ENCODE measurements around the gene ZCCHC24. TPM values are rescaled to one million over a fixed set of nuclear protein-coding genes. Genes with fewer than 3 reads are reported as not detected.

The ZCCHC24 gene
- total and polyA plus RNA-seq, 2 of the 8 experiments (the other 6 are each of a cell fraction or from before 2014, with no cell fraction given) = 3.9 to 6.9 TPM

DNA sequence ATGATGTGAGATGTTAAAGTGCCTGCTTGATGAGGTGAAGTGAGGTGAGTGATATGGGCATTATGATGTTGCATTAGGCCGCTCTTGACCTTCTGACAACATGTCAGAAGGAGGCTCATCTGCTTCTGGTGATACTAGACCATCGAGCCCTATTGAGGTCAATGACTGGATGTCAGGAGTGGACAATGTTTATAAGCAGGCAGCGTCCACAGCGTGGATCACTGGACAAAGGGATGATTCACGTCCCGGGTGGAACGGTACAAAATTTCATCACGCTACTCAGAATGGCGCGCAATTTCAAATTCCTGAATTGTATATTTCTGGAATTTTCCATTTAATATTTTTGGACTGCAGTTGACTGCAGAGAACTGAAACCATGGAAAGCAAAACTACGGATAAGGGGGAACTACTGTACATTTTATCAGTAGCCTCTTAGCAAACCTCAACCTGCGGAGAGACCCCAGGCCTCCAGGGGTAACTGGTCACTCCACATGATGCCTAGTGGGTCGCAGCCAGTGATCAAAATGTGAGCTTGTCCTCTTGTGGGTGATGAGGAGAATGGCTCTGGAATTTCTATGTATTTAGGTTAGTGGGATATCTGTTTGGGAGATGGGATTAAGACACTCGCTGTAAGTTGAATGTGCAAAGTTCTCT lies 5.7 kb upstream of the ZCCHC24 start:
- Histone ChIP-seq H3K4me2 (ENCODE audit: insufficient read depth in 1 of 2, low read depth in 2 of 2, low read length in 2 of 2) (no peak overlapping the region), H2AK5ac (ENCODE audit: low read depth, low read length) (no peak overlapping the region), H3K18ac (ENCODE audit: extremely low read depth, low read length) (no peak overlapping the region), H3K4me1 (replicated peaks in 1 of 4; ENCODE audit: control insufficient read depth in 3 of 4, insufficient read depth in 4 of 4, low read length in 3 of 4) (peaks cover 3 to 12% (median 6%) of the 10 kb centered on the region in 4 experiments; a peak in 3 of 7 replicates), H3K79me1 (ENCODE audit: low read depth, low read length) (no peaks in the 10 kb centered on the region), H3K27me3 (replicated peaks in 1 of 4; ENCODE audit: control insufficient read depth in 3 of 4, extremely low read depth in 1 of 4, insufficient read depth in 3 of 4, low read length in 3 of 4) (peaks cover 0 to 24% (median 19%) of the 10 kb centered on the region in 4 experiments; a peak in 6 of 7 replicates), H2AFZ (ENCODE audit: low read length) (no peak overlapping the region), H3K14ac (ENCODE audit: insufficient read length) (no peak overlapping the region), H3K4me3 (ENCODE audit: extremely low read depth in 1 of 4, insufficient read depth in 2 of 4, low read depth in 3 of 4, low read length in 4 of 4) (no peak overlapping the region), H2BK20ac (ENCODE audit: low read length) (no peak overlapping the region), H3K56ac (replicated peaks; ENCODE audit: insufficient read length, low read depth, low read length) (no peak overlapping the region), H2BK12ac (ENCODE audit: low read depth, low read length) (no peak overlapping the region), H3K27ac (ENCODE audit: low read depth, low read length) (no peak overlapping the region), H4K8ac (ENCODE audit: extremely low read depth, insufficient read depth, low read length) (no peak overlapping the region), H4K20me1 (replicated peaks in 1 of 2; ENCODE audit: control insufficient read depth in 1 of 2, insufficient read depth in 2 of 2, low read length in 2 of 2) (no peaks in the 10 kb centered on the region), H3K9ac (replicated peaks in 1 of 4; ENCODE audit: extremely low read depth in 1 of 4, low read depth in 3 of 4, low read length in 3 of 4) (no peak overlapping the region), H2BK120ac (replicated peaks; ENCODE audit: low read depth, low read length) (no peak overlapping the region), H3K4ac (replicated peaks; ENCODE audit: insufficient read length, low read depth, low read length) (no peak overlapping the region), H3K9me3 (ENCODE audit: insufficient read depth in 2 of 2, low read depth in 1 of 2, low read length in 1 of 2) (no peaks in the 10 kb centered on the region), H3K23me2 (ENCODE audit: low read depth, low read length) (peaks cover 6% of the 10 kb centered on the region), H2BK15ac (ENCODE audit: low read length) (no peak overlapping the region), H3K36me3 (ENCODE audit: control insufficient read depth in 2 of 4, insufficient read depth in 4 of 4, low read length in 3 of 4) (no peaks in the 10 kb centered on the region), H2BK5ac (ENCODE audit: low read depth, low read length) (no peak overlapping the region), H4K5ac (ENCODE audit: insufficient read length, low read depth, low read length) (no peak overlapping the region), H4K91ac (replicated peaks; ENCODE audit: insufficient read length, low read length) (no peak overlapping the region), H3K23ac (ENCODE audit: insufficient read length) (no peak overlapping the region), H3K79me2 (ENCODE audit: control insufficient read depth in 1 of 2, insufficient read depth in 2 of 2, low read length in 2 of 2) (no peaks in the 10 kb centered on the region)
- WGBS, 2 experiments (ENCODE audit: extremely low coverage in 1 of 2, insufficient coverage in 1 of 2, insufficient read length in 1 of 2, insufficient replicate concordance in 2 of 2, low coverage in 1 of 2, low lambda C conversion rate in 2 of 2, missing lambda C conversion rate in 1 of 2) = 93% methylated on average over 14 of the region's 14 CpGs; no CpG with 5 or more reads in 1 of the 2 experiments
- DNase-seq (ENCODE audit: low read depth in 1 of 2, low spot score in 2 of 2) = no peak
- no peak for FAIRE-seq
- ChIA-PET CTCF (ENCODE audit: partially characterized antibody) (no interaction called here), POLR2A (ENCODE audit: partially characterized antibody) (no interaction called here)
